ENCODE measurements around the gene COL23A1. TPM values are rescaled to one million over a fixed set of nuclear protein-coding genes. Genes with fewer than 3 reads are reported as not detected.
A peak's percentile ranks its signal among the peaks of the same experiment; 100 is the strongest.

COL23A1 gene
- total and polyA plus RNA-seq, 2 of the 13 experiments (the other 11 are each of a cell fraction or from before 2014, with no cell fraction given): not detected

- intact Hi-C loops (cut with micrococcal nuclease; ENCODE audit: unreplicated experiment): no loop called here
- ATAC-seq: peak; percentile 87
- BruUV-seq (replicated peaks): no TSS peak
- TF ChIP-seq ZNF468 (CRISPR knock-in tag; IDR thresholded peaks at IDR 0.05) (0 out of 2 replicates have a peak, but pooled peaks have one; percentile 21), CENPT (CRISPR knock-in tag; IDR thresholded peaks at IDR 0.05; ENCODE audit: low read depth) (no peak; the same call in 1 of the 2 replicates), KLF11 (CRISPR knock-in tag; IDR thresholded peaks at IDR 0.05) (no peak), SIX4 (CRISPR knock-in tag; IDR thresholded peaks at IDR 0.05) (no peak; the same call in 1 of the 2 replicates), NFE2L1 (CRISPR knock-in tag; IDR thresholded peaks at IDR 0.05; ENCODE audit: borderline replicate concordance) (no peak), FOXP1 (IDR thresholded peaks at IDR 0.05) (no peak), FOXP1 (CRISPR knock-in tag; IDR thresholded peaks at IDR 0.05) (no peak), ZNF362 (CRISPR knock-in tag; IDR thresholded peaks at IDR 0.05; ENCODE audit: borderline replicate concordance) (0 out of 2 replicates have a peak, but pooled peaks have one; percentile 29), WIZ (CRISPR knock-in tag; IDR thresholded peaks at IDR 0.05) (no peak), MBNL3 (CRISPR knock-in tag; conservative IDR thresholded peaks at IDR 0.05) (no peak), NFATC3 (CRISPR knock-in tag; IDR thresholded peaks at IDR 0.05) (peak; percentile 74; the same call in 1 of the 2 replicates), PRPF4 (IDR thresholded peaks at IDR 0.05; ENCODE audit: low read depth, low read length, poor library complexity, severe bottlenecking) (no peak), XBP1 (CRISPR knock-in tag; IDR thresholded peaks at IDR 0.05) (no peak), RFXAP (CRISPR knock-in tag; IDR thresholded peaks at IDR 0.05; ENCODE audit: borderline replicate concordance) (peak; percentile 64; the same call in 1 of the 2 replicates), CBX2 (IDR thresholded peaks at IDR 0.05; ENCODE audit: low read depth, low read length) (no peak), CBX2 (CRISPR knock-in tag; IDR thresholded peaks at IDR 0.05; ENCODE audit: low read depth) (no peak; the same call in 1 of the 2 replicates), SSRP1 (CRISPR knock-in tag; IDR thresholded peaks at IDR 0.05) (no peak), SIX1 (CRISPR knock-in tag; IDR thresholded peaks at IDR 0.05; ENCODE audit: borderline replicate concordance) (0 out of 2 replicates have a peak, but pooled peaks have one; percentile 22), PBX2 (CRISPR knock-in tag; IDR thresholded peaks at IDR 0.05) (peak; percentile 98), CC2D1A (CRISPR knock-in tag; IDR thresholded peaks at IDR 0.05) (0 out of 2 replicates have a peak, but pooled peaks have one; percentile 46), ZNF460 (CRISPR knock-in tag; IDR thresholded peaks at IDR 0.05; ENCODE audit: borderline replicate concordance) (no peak), ERF (CRISPR knock-in tag; IDR thresholded peaks at IDR 0.05) (peak; percentile 72; the same call in 1 of the 2 replicates), ZSCAN12 (CRISPR knock-in tag; IDR thresholded peaks at IDR 0.05) (peak; percentile 55; the same call in 1 of the 2 replicates), ZMYM4 (CRISPR knock-in tag; IDR thresholded peaks at IDR 0.05) (peak; percentile 90)
Observed at GRCh38 chr5:178204182-178204934, 385.8 kb downstream of the COL23A1 start, which contains the start of gene HNRNPAB. Gene HNRNPAB (plus strand): TSS chr5:178204533. CDS start chr5:178204838, 305 bp downstream.

More at GRCh38 chr5:178204182-178204934, 385.8 kb downstream of the COL23A1 start, which contains the start of gene HNRNPAB:
- WGBS (ENCODE audit: low lambda C conversion rate): 0% methylated on average over 12 of the region's 96 CpGs
- H2AFZ ChIP-seq (ENCODE audit: low read length): no peak within 1 kb of the TSS
- peaks cover 0 to 5% of the 10 kb centered on the region in 2 experiments; a peak in 1 of 5 replicates for H3K27me3 ChIP-seq (ENCODE audit: control insufficient read depth in 1 of 2, insufficient read depth in 2 of 2, low read length in 2 of 2)
- DNase-seq (ENCODE audit: low spot score) (peak; percentile 86), FAIRE-seq (peak; percentile 76)
- POLR2A ChIA-PET: interaction anchor here (1.0 to 1.5 kb wide), 11 partner anchors 9 to 655 kb away, joined by 4 to 15 read pairs (median 7); partner anchors contain the start of genes NHP2, PHYKPL and ZNF354B
- peak within 1 kb of the TSS; percentile 95 for H3K9ac ChIP-seq (ENCODE audit: insufficient read depth, low read depth, low read length)
- peaks cover 35% of the 10 kb centered on the region for H3K79me2 ChIP-seq (ENCODE audit: insufficient read depth, low read length)
- in situ Hi-C loops (cut with HindIII; ENCODE audit: extremely low pct_ligation_motif_present, low pct_unique_long_range_greater_than_20kb): no loop called here
- peaks cover 39% of the 10 kb centered on the region for H4K20me1 ChIP-seq (ENCODE audit: insufficient read depth, low read length)
- CTCF ChIA-PET (ENCODE audit: low intra/inter-chr PET ratio, low total read pairs): no interaction called here
- peak within 1 kb of the TSS; percentile 73 for H3K27ac ChIP-seq (ENCODE audit: extremely low read length, insufficient read depth, low read length)
- H3K4me1 ChIP-seq (ENCODE audit: insufficient read depth, low read length): peaks cover 39% of the 10 kb centered on the region
- no peaks in the 10 kb centered on the region for H3K9me3 ChIP-seq (ENCODE audit: low read length)
- peak within 1 kb of the TSS; percentile 80 to 95 (median 90) for H3K4me3 ChIP-seq (replicated peaks in 1 of 3; ENCODE audit: insufficient read depth in 1 of 3, low read depth in 2 of 3, low read length in 3 of 3)
- peaks cover 9 to 34% of the 10 kb centered on the region in 2 experiments for H3K36me3 ChIP-seq (replicated peaks in 1 of 2; ENCODE audit: control insufficient read depth in 1 of 2, insufficient read depth in 2 of 2, low read length in 2 of 2)
- H3K4me2 ChIP-seq (ENCODE audit: low read depth, low read length): peak within 1 kb of the TSS; percentile 94
